ENCODE measurements around the gene UNC13A.

Gene UNC13A

GRCh38 chr19:17677002-17677401 lies 11.2 kb downstream of the UNC13A start:
- ChIA-PET CTCF (interaction anchor here (1.0 to 1.3 kb wide), 4 partner anchors 9 to 181 kb away, joined by 3 to 4 read pairs (median 3); no protein-coding TSS in a partner anchor), POLR2A (no interaction called here)
- TF ChIP-seq CTCF (IDR thresholded peaks at IDR 0.05; ENCODE audit: control extremely low read depth, extremely low read depth, low read depth, missing control alignments), result no peak
- DNase-seq (ENCODE audit: extremely low spot score), result no peak

- TF ChIP-seq CTCF (IDR thresholded peaks at IDR 0.05; ENCODE audit: control extremely low read depth, extremely low read depth, low read depth, missing control alignments), result no peak
- POLR2A ChIA-PET, result no interaction called here
- CTCF ChIA-PET, result no interaction called here
- DNase-seq (ENCODE audit: extremely low spot score), result no peak
Observed at GRCh38 chr19:17676295-17676694, 11.9 kb downstream of the UNC13A start.

DNA sequence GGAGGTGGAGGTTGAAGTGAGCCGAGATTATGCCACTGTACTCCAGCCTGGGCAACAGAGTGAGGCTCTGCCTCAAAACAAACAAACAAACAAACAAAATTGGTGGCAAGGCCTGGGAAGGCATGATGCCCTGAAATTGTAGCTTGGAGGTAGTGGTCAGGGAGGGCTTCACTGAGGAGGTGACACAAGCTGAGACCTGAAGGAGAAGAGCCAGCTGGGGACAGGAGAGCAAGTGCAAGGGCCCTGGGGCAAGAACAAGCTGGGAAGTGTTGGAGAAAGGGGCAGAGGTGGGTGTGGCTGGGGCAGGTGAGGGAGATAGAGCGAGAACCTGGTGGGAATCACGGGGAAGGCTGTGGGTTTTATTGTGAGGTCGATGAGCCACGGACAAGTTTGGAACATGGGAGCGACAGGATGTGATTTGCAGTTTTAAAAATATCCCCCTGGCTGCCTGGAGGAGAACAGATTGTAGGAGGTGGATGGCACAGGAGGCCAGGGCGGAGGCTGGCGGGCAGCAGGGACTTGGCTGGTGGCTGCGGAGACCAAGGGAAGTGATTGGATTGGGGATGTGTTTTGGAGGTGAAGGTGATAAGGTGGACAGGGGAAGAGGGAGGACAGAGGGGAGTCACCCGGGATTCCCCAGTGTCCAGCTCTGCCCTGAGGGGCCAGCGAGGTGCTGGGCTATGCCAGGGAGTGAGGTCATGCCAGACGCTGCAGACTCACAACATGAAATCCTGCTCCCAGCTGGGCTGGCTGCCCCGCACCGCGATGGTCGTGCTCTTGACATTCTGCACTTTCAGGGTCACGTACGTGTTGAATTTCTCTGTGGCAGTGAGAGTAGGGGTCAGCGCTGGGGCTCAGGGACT lies 14.0 kb downstream of the UNC13A start:
- no peak for TF ChIP-seq CTCF (IDR thresholded peaks at IDR 0.05; ENCODE audit: control extremely low read depth, extremely low read depth, low read depth, missing control alignments)
- ChIA-PET CTCF (interaction anchor here (1.0 kb wide), 1 partner anchor 233 kb away, joined by 3 read pairs; no protein-coding TSS in a partner anchor), POLR2A (no interaction called here)
- DNase-seq (ENCODE audit: extremely low spot score), result no peak

- ChIA-PET CTCF (no interaction called here), POLR2A (interaction anchor here (0.6 kb wide), 1 partner anchor 221 kb away, joined by 4 read pairs; no protein-coding TSS in a partner anchor)
Observed at GRCh38 chr19:17671906-17672305, 16.2 kb downstream of the UNC13A start.

DNA sequence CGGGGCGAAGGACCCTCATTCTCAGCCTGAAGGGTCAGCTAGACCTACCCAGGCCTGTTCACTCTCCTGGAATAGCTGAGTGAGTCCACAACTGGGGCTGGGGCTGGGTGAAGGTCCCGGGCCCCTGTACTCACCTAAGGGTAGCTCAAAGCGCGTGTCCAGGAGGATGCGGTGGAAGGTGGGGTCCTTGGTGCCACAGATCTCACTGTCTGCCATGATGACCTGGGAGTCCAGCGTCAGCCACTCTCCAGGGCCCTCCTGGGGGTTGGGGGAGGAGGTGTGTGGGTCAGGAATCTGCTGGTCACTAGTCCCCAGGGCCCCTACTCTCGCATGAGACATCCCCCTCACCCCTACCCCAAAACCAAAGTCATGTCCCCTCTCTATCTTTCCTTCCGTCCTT lies 18.7 kb downstream of the UNC13A start:
- ChIA-PET POLR2A (no interaction called here), CTCF (interaction anchor here (1.1 kb wide), 1 partner anchor 34 kb away, joined by 4 read pairs; no protein-coding TSS in a partner anchor)

More at GRCh38 chr19:17671906-17672305, 16.2 kb downstream of the UNC13A start:
- TF ChIP-seq CTCF (IDR thresholded peaks at IDR 0.05; ENCODE audit: control extremely low read depth, extremely low read depth, low read depth, missing control alignments), result no peak
- no peak for DNase-seq (ENCODE audit: extremely low spot score)

DNA sequence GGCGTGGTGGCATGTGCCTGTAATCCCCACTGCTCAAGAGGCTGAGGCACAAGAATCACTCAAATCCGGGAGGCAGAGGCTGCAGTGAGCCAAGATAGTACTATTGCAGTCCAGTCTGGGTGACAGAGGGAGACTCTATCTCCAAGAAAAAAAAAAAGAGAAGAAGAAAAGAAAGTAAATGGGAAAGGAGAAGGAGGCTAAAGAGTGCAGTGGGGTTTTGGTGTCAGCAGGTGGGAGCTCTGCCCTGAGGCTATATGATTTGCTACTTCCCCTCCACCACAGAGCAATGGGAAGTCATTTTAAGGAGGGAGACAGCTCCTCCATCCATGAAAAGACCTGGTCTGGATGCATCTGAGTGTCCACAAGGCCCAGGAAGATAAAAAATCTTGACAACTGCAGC lies 23.1 kb downstream of the UNC13A start:
- ChIA-PET POLR2A (no interaction called here), CTCF (no interaction called here)
- no peak for TF ChIP-seq CTCF (IDR thresholded peaks at IDR 0.05; ENCODE audit: control extremely low read depth, extremely low read depth, low read depth, missing control alignments)
- DNase-seq (ENCODE audit: extremely low spot score), result no peak

More for the DNA sequence above, 18.7 kb downstream of the UNC13A start:
- DNase-seq (ENCODE audit: extremely low spot score), result no peak
- TF ChIP-seq CTCF (IDR thresholded peaks at IDR 0.05; ENCODE audit: control extremely low read depth, extremely low read depth, low read depth, missing control alignments), result no peak
